Stimulated activated CD8-positive, alpha-beta memory T cell treated with anti-CD3 and anti-CD28 coated beads, Interleukin-12 subunit alpha, Interleukin-12 subunit beta, amount 100 ng/mL, for 1 hour (primary cell): Measurements from ENCODE around the gene ESCO1.
"Not testable (repeated sequence)": the region's sequence is repeated elsewhere in the genome, so short reads cannot be mapped to it uniquely, and the experiment has no call there.

Experiments used
- DNase-seq: peaks from one replicate; pipeline ENCODE4 v3.0.0-alpha.2; 2020; ENCODE audit warnings: low read depth

Gene ESCO1

GRCh38 chr18:21600526-21601410 lies at the start of gene ESCO1:
Gene ESCO1 (minus strand): TSS chr18:21600704. CDS start chr18:21574843, 25,861 bp downstream.
- peak; percentile 85 for DNase-seq

GRCh38 chr18:21640375-21640774 lies 39.9 kb upstream of the ESCO1 start:
- not testable (repeated sequence) for DNase-seq

GRCh38 chr18:21638822-21639221 lies 38.3 kb upstream of the ESCO1 start:
- no peak for DNase-seq

GRCh38 chr18:21636769-21637168 lies 36.3 kb upstream of the ESCO1 start:
- no peak for DNase-seq

GRCh38 chr18:21634588-21635199 lies 34.2 kb upstream of the ESCO1 start:
- DNase-seq = no peak

GRCh38 chr18:21632393-21632792 lies 31.9 kb upstream of the ESCO1 start:
- DNase-seq = no peak

- DNase-seq = no peak
Measured at GRCh38 chr18:21629089-21629832, 28.8 kb upstream of the ESCO1 start.

- DNase-seq = not testable (repeated sequence)
Measured at GRCh38 chr18:21621640-21622039, 21.1 kb upstream of the ESCO1 start.

- DNase-seq = peak; percentile 74
Measured at GRCh38 chr18:21612125-21613039, 11.9 kb upstream of the ESCO1 start, which contains the start of gene SNRPD1. Gene SNRPD1 (plus strand): TSS chr18:21612314. CDS start chr18:21612430, 116 bp downstream.

GRCh38 chr18:21611401-21612124 lies 11.1 kb upstream of the ESCO1 start:
- DNase-seq = not testable (repeated sequence)

GRCh38 chr18:21605213-21605612 lies 4.7 kb upstream of the ESCO1 start:
- DNase-seq = no peak

GRCh38 chr18:21604671-21605070 lies 4.2 kb upstream of the ESCO1 start:
- no peak for DNase-seq

GRCh38 chr18:21602299-21602587 lies 1.7 kb upstream of the ESCO1 start:
- DNase-seq = no peak

GRCh38 chr18:21599585-21600525 lies 649 bp downstream of the ESCO1 start:
- no peak for DNase-seq

GRCh38 chr18:21598726-21599584 lies 1.5 kb downstream of the ESCO1 start:
- DNase-seq = no peak

- no peak for DNase-seq
Measured at GRCh38 chr18:21597620-21598019, 2.9 kb downstream of the ESCO1 start.

- DNase-seq = no peak
Measured at GRCh38 chr18:21593540-21594257, 6.8 kb downstream of the ESCO1 start.

- DNase-seq = not testable (repeated sequence)
Measured at GRCh38 chr18:21592361-21592760, 8.1 kb downstream of the ESCO1 start.
